Adrenal gland (tissue), 12 donors: ENCODE measurements around the gene PRKG1. TPM values are rescaled to one million over a fixed set of nuclear protein-coding genes. Genes with fewer than 3 reads are reported as not detected.

Experiments used
- DNase-seq, 7 donors: peaks; one replicate each; pipeline ENCODE4 v3.0.0-alpha.2; 2019 to 2020
- H3K27ac ChIP-seq, 5 donors: fragments of 200-600 bp; sonication (generic) in 4 of 5; 1 replicate in 3 of 5; 2 replicates in 2 of 5; pipeline versions ENCODE4 v1.5.1 to v1.8.0; 2016 to 2020; ENCODE audit warnings: mild to moderate bottlenecking in 1 of 5
- H3K27me3 ChIP-seq: fragments of 200-600 bp; 2 replicates; pipeline ENCODE4 v1.8.0; 2021
- H3K36me3 ChIP-seq, 2 donors: fragments of 200-600 bp; replicated peaks in 1 of 2; 1 replicate in 1 of 2; 2 replicates in 1 of 2; pipeline versions ENCODE4 v1.5.1 to v1.8.0; 2018 to 2022
- H3K4me1 ChIP-seq, 2 donors: fragments of 200-600 bp; replicated peaks in 1 of 2; 1 replicate in 1 of 2; 2 replicates in 1 of 2; pipeline versions ENCODE4 v1.5.1 to v1.8.0; 2018 to 2021
- H3K4me3 ChIP-seq, 4 donors: fragments of 200-600 bp; sonication (generic) in 3 of 4; one replicate each; pipeline ENCODE4 v1.5.1; 2016 to 2018
- H3K9me3 ChIP-seq, 3 donors: fragments of 200-600 bp; sonication (generic) in 1 of 3; replicated peaks in 1 of 3; 1 replicate in 2 of 3; 2 replicates in 1 of 3; pipeline versions ENCODE4 v1.5.1 to v1.8.0; 2016 to 2021
- POLR2A ChIP-seq, 2 donors: fragments of 450-650 bp; IDR thresholded peaks; one replicate each; pipeline ENCODE4 v1.6.1; 2017; ENCODE audit warnings: antibody characterized with exemption in 2 of 2, mild to moderate bottlenecking in 2 of 2, moderate library complexity in 1 of 2
- WGBS, 4 donors: extraction: QIAGEN DNeasy Blood & Tissue Kit in 2 of 4; methylation state at CpG; one replicate each; pipeline versions ENCODE4 v1.1.5 to v1.1.7; 2013 to 2017; 5-methylcytosine and 5-hydroxymethylcytosine counted together
- intact Hi-C, 2 donors: fragments of 100-400 bp; cut with DNase I; formaldehyde crosslinking; loops; one replicate each; pipeline versions ENCODE4 v1.14.1 to v1.15.0; 2022 to 2023
- polyA plus RNA-seq, 3 donors: library from polyadenylated mRNA; stranded (reverse); fragments of 200-250 nt in 2 of 3; fragments of 350-450 nt in 1 of 3; fragmentation: Illumina TruSeq in 1 of 3; extraction: RNeasy Lipid Tissue Mini Kit (QIAGEN cat#74804) in 1 of 3; gene quantifications; one replicate each; pipeline ENCODE4 v1.2.3, GENCODE V29; 2013 to 2014
- total RNA-seq, 9 donors: library from RNA; depleted of rRNA in 4 of 9; stranded (reverse); fragments of >200 nt in 4 of 9; fragments of 120-200 nt in 1 of 9; fragmentation: NEBNext Ultra II Directional in 1 of 9; extraction: Animal tissue kit (Norgen Biotek cat#: 25700) in 1 of 9; gene quantifications; one replicate each; pipeline versions ENCODE4 v1.1.0 to v1.2.4, GENCODE V29; 2013 to 2023
- TF ChIP-seq, protein P1 (sequence below), 6 experiments: fragments of 450-650 bp in 4 of 6; fragments of 200-600 bp in 2 of 6; sonication (generic) in 1 of 6; IDR thresholded peaks; 1 replicate in 5 of 6; 2 replicates in 1 of 6; pipeline versions ENCODE4 v1.5.1 to v1.8.0; 2016 to 2021; ENCODE audit warnings: antibody characterized with exemption in 6 of 6, mild to moderate bottlenecking in 2 of 6, moderate library complexity in 1 of 6
- donor health status: healthy with polysubstance abuse.
- donor health status: Bipolar disorder and iron deficiency.
- donor health status: DM: yes; HTN: yes; CAD: no.
- donor health status: DM: no; HTN: no; CAD: no.
- donor health status: DM: no; HTN: no; CAD: no.
- donor health status: DM: yes; HTN: yes; CAD: no.

PRKG1 gene
- total and polyA plus RNA-seq, 12 donors, result 6.9 to 104 (median 29.7) TPM

DNA sequence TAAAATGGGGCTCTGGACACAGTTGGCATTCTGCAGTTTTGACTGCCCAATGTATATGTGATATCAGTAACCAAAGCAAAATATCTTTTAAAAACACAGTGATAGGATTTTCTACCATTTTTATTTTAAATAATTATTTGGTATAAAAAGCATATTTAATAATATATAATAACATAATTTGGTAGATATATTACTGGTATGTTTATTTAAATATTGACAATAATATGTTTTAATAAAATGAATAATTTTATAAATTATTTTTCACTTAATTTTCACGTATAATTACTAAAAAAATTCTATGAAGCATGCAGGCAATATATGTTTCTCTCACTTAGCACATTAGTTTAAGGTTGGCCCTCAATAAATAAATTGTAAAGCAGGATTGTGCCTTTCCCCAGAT, 269.1 kb downstream of the PRKG1 start:
- no peak for DNase-seq
- intact Hi-C loops, result no loop called here
- no peaks in the 10 kb centered on the region for H3K9me3 ChIP-seq
- WGBS, 4 donors, result 86 to 98% (median 94%) methylated on average over 1 of the region's 1 CpG
- no peaks in the 10 kb centered on the region for H3K36me3 ChIP-seq
- H3K27ac ChIP-seq, result no peak overlapping the region
- no peak overlapping the region for H3K4me3 ChIP-seq
- no peak for TF ChIP-seq POLR2A (IDR thresholded peaks at IDR 0.05)
- TF ChIP-seq, protein P1, sequence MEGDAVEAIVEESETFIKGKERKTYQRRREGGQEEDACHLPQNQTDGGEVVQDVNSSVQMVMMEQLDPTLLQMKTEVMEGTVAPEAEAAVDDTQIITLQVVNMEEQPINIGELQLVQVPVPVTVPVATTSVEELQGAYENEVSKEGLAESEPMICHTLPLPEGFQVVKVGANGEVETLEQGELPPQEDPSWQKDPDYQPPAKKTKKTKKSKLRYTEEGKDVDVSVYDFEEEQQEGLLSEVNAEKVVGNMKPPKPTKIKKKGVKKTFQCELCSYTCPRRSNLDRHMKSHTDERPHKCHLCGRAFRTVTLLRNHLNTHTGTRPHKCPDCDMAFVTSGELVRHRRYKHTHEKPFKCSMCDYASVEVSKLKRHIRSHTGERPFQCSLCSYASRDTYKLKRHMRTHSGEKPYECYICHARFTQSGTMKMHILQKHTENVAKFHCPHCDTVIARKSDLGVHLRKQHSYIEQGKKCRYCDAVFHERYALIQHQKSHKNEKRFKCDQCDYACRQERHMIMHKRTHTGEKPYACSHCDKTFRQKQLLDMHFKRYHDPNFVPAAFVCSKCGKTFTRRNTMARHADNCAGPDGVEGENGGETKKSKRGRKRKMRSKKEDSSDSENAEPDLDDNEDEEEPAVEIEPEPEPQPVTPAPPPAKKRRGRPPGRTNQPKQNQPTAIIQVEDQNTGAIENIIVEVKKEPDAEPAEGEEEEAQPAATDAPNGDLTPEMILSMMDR (IDR thresholded peaks at IDR 0.05), result no peak
- peaks cover 10 to 12% of the 10 kb centered on the region in 2 donors for H3K4me1 ChIP-seq
- H3K27me3 ChIP-seq, result no peaks in the 10 kb centered on the region

DNA sequence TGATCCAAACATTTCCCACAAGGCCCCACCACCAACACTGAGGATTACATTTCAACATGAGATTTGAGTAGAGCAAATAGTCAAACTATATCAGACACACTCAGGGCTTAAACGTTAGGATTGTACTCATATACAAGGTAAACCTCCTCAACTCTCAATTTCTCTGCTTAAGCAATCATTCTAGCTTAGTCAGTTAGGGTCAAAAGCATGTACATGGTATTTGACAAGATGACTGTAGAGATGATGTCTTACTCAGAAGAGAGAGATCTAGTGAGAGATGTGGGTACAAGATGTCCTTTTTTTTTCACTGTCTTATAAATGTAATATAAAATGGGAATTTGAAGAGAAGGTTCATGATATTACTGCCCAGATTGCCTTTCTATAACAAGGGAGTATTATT, 270.1 kb downstream of the PRKG1 start:
- H3K27me3 ChIP-seq, result no peaks in the 10 kb centered on the region
- no peak for DNase-seq
- no peak overlapping the region for H3K27ac ChIP-seq
- intact Hi-C loops, result no loop called here
- H3K36me3 ChIP-seq, result no peaks in the 10 kb centered on the region
- no peak overlapping the region for H3K4me3 ChIP-seq
- 68 to 73% (median 69%) methylated on average over 1 of the region's 1 CpG for WGBS, 4 donors
- peaks cover 10 to 12% of the 10 kb centered on the region in 2 donors for H3K4me1 ChIP-seq
- TF ChIP-seq, protein P1 (IDR thresholded peaks at IDR 0.05), result no peak
- TF ChIP-seq POLR2A (IDR thresholded peaks at IDR 0.05), result no peak
- H3K9me3 ChIP-seq, result no peaks in the 10 kb centered on the region

DNA sequence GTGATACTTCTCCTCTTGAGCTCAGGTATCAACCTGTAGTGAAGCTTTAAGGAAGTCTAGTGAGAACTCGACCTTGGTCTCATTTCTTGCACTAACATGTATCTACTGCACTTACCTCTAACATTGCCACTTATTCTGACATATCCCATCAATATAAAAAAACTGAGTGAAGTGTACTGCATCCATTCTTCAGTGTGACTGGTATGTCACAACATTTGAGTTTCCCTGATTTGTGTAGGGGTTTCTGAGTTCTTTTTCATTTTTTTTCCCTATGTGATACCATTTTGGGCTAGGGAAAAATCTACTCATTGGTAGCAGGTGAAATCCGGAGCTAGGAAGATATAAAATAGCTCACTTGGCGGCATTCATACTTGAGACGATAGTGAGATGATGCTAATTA, 274.3 kb downstream of the PRKG1 start:
- intact Hi-C loops, result no loop called here
- Histone ChIP-seq H3K27me3 (no peaks in the 10 kb centered on the region), H3K27ac (no peak overlapping the region), H3K4me1 (no peaks in the 10 kb centered on the region), H3K4me3 (no peak overlapping the region), H3K36me3 (no peaks in the 10 kb centered on the region), H3K9me3 (no peaks in the 10 kb centered on the region)
- DNase-seq, result no peak
- WGBS, 4 donors, result 87 to 92% (median 89%) methylated on average over 4 of the region's 4 CpGs
- TF ChIP-seq POLR2A (IDR thresholded peaks at IDR 0.05), result no peak
- TF ChIP-seq, protein P1 (IDR thresholded peaks at IDR 0.05), result no peak

DNA sequence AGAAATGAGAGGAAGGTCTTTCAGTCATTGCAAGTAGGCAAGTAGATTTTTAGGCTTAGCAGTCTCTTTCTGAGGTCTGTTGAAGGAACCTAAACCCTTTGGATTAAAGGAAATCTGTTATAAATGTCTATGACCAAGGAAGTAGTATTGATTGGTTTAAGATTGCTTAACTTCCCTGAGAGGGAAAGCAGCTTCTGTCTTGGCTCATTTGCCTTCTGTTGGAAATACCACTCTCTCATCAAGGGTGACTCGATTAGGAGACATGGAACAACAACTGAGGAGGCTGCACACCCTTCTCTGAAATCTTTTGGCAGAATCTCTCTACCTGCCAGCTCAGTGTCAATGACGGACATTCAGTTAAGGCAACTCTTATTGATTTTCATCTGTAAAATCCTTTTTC, 282.9 kb downstream of the PRKG1 start:
- no peaks in the 10 kb centered on the region for H3K4me1 ChIP-seq
- WGBS, 4 donors, result 83 to 90% (median 87%) methylated on average over 2 of the region's 2 CpGs
- no peaks in the 10 kb centered on the region for H3K36me3 ChIP-seq
- H3K4me3 ChIP-seq, result no peak overlapping the region
- H3K27me3 ChIP-seq, result no peaks in the 10 kb centered on the region
- no peak for DNase-seq
- no peak overlapping the region for H3K27ac ChIP-seq
- no peaks in the 10 kb centered on the region for H3K9me3 ChIP-seq
- TF ChIP-seq, protein P1 (IDR thresholded peaks at IDR 0.05), result no peak
- intact Hi-C loops, result no loop called here
